B cell (primary cell): ENCODE data around the gene ACTR1B. TPM values are rescaled to one million over a fixed set of nuclear protein-coding genes. Genes with fewer than 3 reads are reported as not detected.
"Not testable (repeated sequence)": the region's sequence is repeated elsewhere in the genome, so short reads cannot be mapped to it uniquely, and the experiment has no call there.

Source experiments
- ATAC-seq: fragments of 200-7000 bp; cut with Tn5 transposase; one replicate; pipeline ENCODE4 v1.10.0; 2021; ENCODE audit warnings: low read depth, mild to moderate bottlenecking, moderate number of reproducible peaks, moderate library complexity
- CTCF ChIA-PET: fragments of 350-600 bp; sonication (Branson Sonifier 250); formaldehyde crosslinking; loops from one replicate; lab custom pipeline; 2021; ENCODE audit warnings: antibody characterized with exemption, inconsistent platforms; lab: Charles Lee
- POLR2A ChIA-PET: fragments of 350-600 bp; sonication (Branson Sonifier 250); formaldehyde crosslinking; loops from one replicate; lab custom pipeline; 2021; ENCODE audit warnings: antibody characterized with exemption; lab: Charles Lee
- DNase-seq: peaks from one replicate; pipeline ENCODE4 v3.0.0; 2013
- H2AFZ ChIP-seq: 2 replicates; pipeline ENCODE4 v1.6.1; 2012; ENCODE audit warnings: mild to moderate bottlenecking, low read depth, low read length; ENCODE audit not compliant: insufficient read depth, poor library complexity, severe bottlenecking
- H3K27ac ChIP-seq, 2 donors: 1 replicate in 1 of 2; 2 replicates in 1 of 2; pipeline ENCODE4 v1.5.1; 2012 to 2013; ENCODE audit warnings: low read length in 2 of 2, mild to moderate bottlenecking in 2 of 2, moderate library complexity in 1 of 2
- H3K27me3 ChIP-seq, 4 experiments: fragments of 200-600 bp in 1 of 4; sonication (generic) in 1 of 4; replicated peaks in 1 of 4; 1 replicate in 2 of 4; 2 replicates in 2 of 4; pipeline versions ENCODE4 v1.6.1 to v1.7.0; 2013 to 2016; ENCODE audit warnings: low read length in 3 of 4, mild to moderate bottlenecking in 2 of 4, mixed read lengths in 1 of 4, moderate library complexity in 1 of 4; ENCODE audit not compliant: insufficient read depth in 4 of 4, control insufficient read depth in 3 of 4; ENCODE audit errors: control extremely low read depth in 1 of 4
- H3K36me3 ChIP-seq, 2 experiments: replicated peaks in 1 of 2; 1 replicate in 1 of 2; 2 replicates in 1 of 2; pipeline versions ENCODE4 v1.6.1 to v1.7.1; 2013; ENCODE audit warnings: low read length in 1 of 2; ENCODE audit not compliant: insufficient read depth in 2 of 2, control insufficient read depth in 1 of 2; ENCODE audit errors: control extremely low read depth in 1 of 2, extremely low read depth in 1 of 2
- H3K4me1 ChIP-seq, 2 donors: fragments of 200-600 bp in 1 of 2; sonication (generic) in 1 of 2; 1 replicate in 1 of 2; 2 replicates in 1 of 2; pipeline versions ENCODE4 v1.5.1 to v1.6.1; 2013 to 2017; ENCODE audit warnings: low read length in 2 of 2; ENCODE audit not compliant: control insufficient read depth in 2 of 2, insufficient read depth in 2 of 2
- H3K4me2 ChIP-seq: replicated peaks from 2 replicates; pipeline ENCODE3; 2012; ENCODE audit warnings: mild to moderate bottlenecking, low read depth, low read length; ENCODE audit not compliant: poor library complexity, severe bottlenecking
- H3K4me3 ChIP-seq, 5 experiments: fragments of 200-600 bp in 1 of 5; sonication (generic) in 1 of 5; 1 replicate in 3 of 5; 2 replicates in 2 of 5; pipeline versions ENCODE4 v1.5.1 to v1.7.0; 2011 to 2016; ENCODE audit warnings: low read length in 4 of 5, mild to moderate bottlenecking in 4 of 5, low read depth in 2 of 5, control low read depth in 1 of 5, moderate library complexity in 1 of 5; ENCODE audit not compliant: insufficient read depth in 1 of 5; ENCODE audit errors: control extremely low read depth in 1 of 5, extremely low read depth in 1 of 5
- H3K79me2 ChIP-seq: fragments of 200-600 bp; sonication (generic); one replicate; pipeline ENCODE4 v1.6.0; 2016; ENCODE audit warnings: low read length; ENCODE audit not compliant: control insufficient read depth, insufficient read depth
- H3K9ac ChIP-seq: fragments of 200-600 bp; sonication (generic); 2 replicates; pipeline ENCODE4 v1.6.1; 2017; ENCODE audit warnings: mild to moderate bottlenecking, low read length, moderate library complexity
- H3K9me3 ChIP-seq, 3 donors: one replicate each; pipeline versions ENCODE4 v1.6.1 to v1.7.1; 2013; ENCODE audit warnings: low read length in 2 of 3; ENCODE audit not compliant: control insufficient read depth in 2 of 3, insufficient read depth in 1 of 3; ENCODE audit errors: control extremely low read depth in 1 of 3
- H4K20me1 ChIP-seq: 2 replicates; pipeline ENCODE4 v1.6.0; 2012; ENCODE audit warnings: mild to moderate bottlenecking, low read length; ENCODE audit not compliant: insufficient read depth, control insufficient read depth, poor library complexity, severe bottlenecking
- H3K27ac Mint-ChIP-seq: one replicate; pipeline ENCODE4 v1.8.0; 2021; ENCODE audit warnings: mixed read lengths
- H3K27me3 Mint-ChIP-seq: one replicate; pipeline ENCODE4 v1.8.0; 2021; ENCODE audit warnings: mixed read lengths
- H3K4me1 Mint-ChIP-seq: one replicate; pipeline ENCODE4 v1.8.0; 2021; ENCODE audit warnings: mixed read lengths
- H3K4me3 Mint-ChIP-seq: one replicate; pipeline ENCODE4 v1.8.0; 2021; ENCODE audit warnings: mixed read lengths
- H3K9me3 Mint-ChIP-seq: one replicate; pipeline ENCODE4 v1.8.0; 2022; ENCODE audit warnings: mixed read lengths; ENCODE audit not compliant: insufficient read depth
- CTCF ChIP-seq: fragments of 200-600 bp; IDR thresholded peaks from one replicate; pipeline ENCODE4 v1.8.0; 2022; ENCODE audit warnings: antibody characterized with exemption, mild to moderate bottlenecking
- EZH2 ChIP-seq: IDR thresholded peaks from 2 replicates; pipeline ENCODE4 v1.6.1; 2012; ENCODE audit warnings: borderline replicate concordance, low read depth, mild to moderate bottlenecking, moderate library complexity, low read length; ENCODE audit not compliant: insufficient read depth, poor library complexity, severe bottlenecking
- WGBS: methylation state at CpG from one replicate; pipeline ENCODE4 v1.1.5; 2013; ENCODE audit warnings: missing lambda C conversion rate; ENCODE audit not compliant: insufficient coverage; 5-methylcytosine and 5-hydroxymethylcytosine counted together
- intact Hi-C: fragments of 100-400 bp; cut with micrococcal nuclease; formaldehyde crosslinking; loops from one replicate; pipeline ENCODE4 v1.10.0; 2022
- polyA plus RNA-seq: library from polyadenylated mRNA; depleted of rRNA; stranded (reverse); fragments of >200 nt; gene quantifications from 2 replicates; pipeline ENCODE4 v1.2.3, GENCODE V29; 2012
- total RNA-seq, 2 donors: library from RNA; stranded (reverse); fragments of 120-200 nt in 1 of 2; gene quantifications; 1 replicate in 1 of 2; 2 replicates in 1 of 2; pipeline versions ENCODE4 v1.2.3 to v1.2.4, GENCODE V29; 2013 to 2022

The ACTR1B gene
- total and polyA plus RNA-seq, 2 donors (not counting 1 experiment from before 2014, with no cell fraction given), result 69.0 to 143 TPM

- DNase-seq (no peak), ATAC-seq (no peak)
- ChIA-PET POLR2A (no interaction called here), CTCF (no interaction called here)
- H3K4me2 ChIP-seq, result no peak overlapping the region
- H3K9me3 Mint-ChIP-seq, result no peaks in the 10 kb centered on the region
- H3K79me2 ChIP-seq, result no peaks in the 10 kb centered on the region
- no peak overlapping the region for H2AFZ ChIP-seq
- no peaks in the 10 kb centered on the region for H4K20me1 ChIP-seq
- no peaks in the 10 kb centered on the region for H3K9me3 ChIP-seq
- WGBS, result 27% methylated on average over 8 of the region's 8 CpGs
- no peaks in the 10 kb centered on the region for H3K27me3 Mint-ChIP-seq
- H3K9ac ChIP-seq, result no peak overlapping the region
- H3K27ac ChIP-seq, result no peak overlapping the region
- TF ChIP-seq CTCF (no peak), EZH2 (no peak)
- no peaks in the 10 kb centered on the region for H3K27me3 ChIP-seq
- H3K4me3 ChIP-seq, result no peak overlapping the region
- peaks cover 0 to 10% of the 10 kb centered on the region in 2 donors for H3K4me1 ChIP-seq
- H3K4me3 Mint-ChIP-seq, result no peak overlapping the region
- H3K4me1 Mint-ChIP-seq, result peaks cover 6% of the 10 kb centered on the region
- intact Hi-C loops, result no loop called here
- no peaks in the 10 kb centered on the region for H3K36me3 ChIP-seq
- H3K27ac Mint-ChIP-seq, result no peak overlapping the region
Measured at GRCh38 chr2:97673915-97674283, 10.1 kb upstream of the ACTR1B start.

GRCh38 chr2:97673182-97673914, 9.5 kb upstream of the ACTR1B start:
- Histone ChIP-seq H3K4me2 (no peak overlapping the region), H3K79me2 (no peaks in the 10 kb centered on the region), H3K36me3 (no peaks in the 10 kb centered on the region), H3K9me3 (no peaks in the 10 kb centered on the region), H3K27ac (no peak overlapping the region), H2AFZ (no peak overlapping the region), H3K4me3 (no peak overlapping the region), H3K9ac (no peak overlapping the region), H3K4me1 (peaks cover 0 to 10% of the 10 kb centered on the region in 2 donors), H3K27me3 (no peaks in the 10 kb centered on the region), H4K20me1 (no peaks in the 10 kb centered on the region)
- intact Hi-C loops, result no loop called here
- H3K27ac Mint-ChIP-seq, result no peak overlapping the region
- H3K4me3 Mint-ChIP-seq, result no peak overlapping the region
- ChIA-PET POLR2A (interaction anchor here (0.6 kb wide), 1 partner anchor 1052 kb away, joined by 3 read pairs; no protein-coding TSS in a partner anchor), CTCF (interaction anchor here (1.5 kb wide), 1 partner anchor 9 kb away, joined by 5 read pairs; the partner anchor contains the start of gene ACTR1B)
- no peak for TF ChIP-seq CTCF
- 100% methylated on average over 1 of the region's 9 CpGs for WGBS
- peaks cover 6% of the 10 kb centered on the region for H3K4me1 Mint-ChIP-seq
- no peaks in the 10 kb centered on the region for H3K27me3 Mint-ChIP-seq
- ATAC-seq (no peak), DNase-seq (no peak)
- no peaks in the 10 kb centered on the region for H3K9me3 Mint-ChIP-seq

GRCh38 chr2:97672606-97673140, 8.8 kb upstream of the ACTR1B start:
- H4K20me1 ChIP-seq, H3K27me3 ChIP-seq, H3K79me2 ChIP-seq, H3K9ac ChIP-seq, H3K9me3 ChIP-seq, H3K36me3 ChIP-seq, ATAC-seq, H2AFZ ChIP-seq, DNase-seq, H3K4me3 ChIP-seq, H3K27me3 Mint-ChIP-seq, H3K27ac Mint-ChIP-seq, intact Hi-C loops, H3K9me3 Mint-ChIP-seq, H3K4me3 Mint-ChIP-seq, H3K4me1 Mint-ChIP-seq, H3K27ac ChIP-seq, H3K4me2 ChIP-seq: not testable (repeated sequence)
- POLR2A ChIA-PET, result interaction anchor here (0.6 kb wide), 1 partner anchor 1052 kb away, joined by 3 read pairs; no protein-coding TSS in a partner anchor
- WGBS, result 100% methylated on average over 4 of the region's 6 CpGs
- peaks cover 0 to 10% of the 10 kb centered on the region in 2 donors for H3K4me1 ChIP-seq
- CTCF ChIA-PET, result interaction anchor here (1.5 kb wide), 1 partner anchor 8 kb away, joined by 5 read pairs; the partner anchor contains the start of gene ACTR1B
